TTC549 (cell line): ENCODE measurements around the gene TLK2.

ENCODE experiments used
- FAIRE-seq: peaks from 2 replicates; lab custom pipeline; 2012; peaks lifted over from hg19 to GRCh38; lab: Jason Lieb, UNC

Gene TLK2

DNA sequence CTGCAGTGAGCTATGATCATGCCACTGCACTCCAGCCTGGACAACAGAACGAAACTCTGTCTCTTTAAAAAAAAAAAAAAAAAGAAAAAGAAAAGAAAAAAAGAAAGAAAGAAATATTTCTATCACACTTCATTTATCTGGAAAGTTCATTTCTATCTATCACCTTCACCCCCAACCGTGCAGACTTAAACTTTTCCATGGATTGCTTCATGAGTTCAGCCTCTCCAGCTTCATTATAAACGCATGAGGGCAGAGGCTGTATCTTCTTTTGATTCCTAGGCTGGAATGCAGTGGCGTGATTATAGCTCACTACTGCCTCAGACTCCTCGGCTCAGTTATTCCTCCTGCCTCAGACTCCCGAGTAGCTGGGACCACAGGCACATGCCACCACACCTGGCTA is 177.0 kb downstream of the TLK2 start:
- FAIRE-seq = no peak

DNA sequence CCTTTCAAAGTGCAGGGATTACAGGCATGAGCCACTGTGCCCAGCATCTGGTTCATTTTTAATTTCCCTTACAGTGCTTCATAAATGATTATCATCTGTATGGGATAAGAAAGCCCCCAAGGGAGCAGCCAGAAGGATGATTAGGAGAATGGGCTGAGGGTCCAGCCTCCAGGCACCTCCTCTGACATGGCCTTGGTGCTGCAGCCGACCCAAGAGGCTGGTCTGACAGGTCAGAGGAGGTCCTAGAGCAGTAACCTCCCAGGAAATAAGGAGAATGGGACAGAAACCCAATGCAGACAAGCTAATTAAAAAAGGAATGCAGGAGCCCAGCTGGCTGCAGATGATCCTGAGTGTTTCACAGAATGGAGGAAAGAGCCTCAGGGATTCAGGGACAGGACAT is 177.8 kb downstream of the TLK2 start:
- no peak for FAIRE-seq

- FAIRE-seq = no peak
These were observed 178.6 kb downstream of the TLK2 start for GRCh38 chr17:62657145-62657665.

- FAIRE-seq = no peak
These were observed 179.1 kb downstream of the TLK2 start for GRCh38 chr17:62657690-62658089.

- FAIRE-seq = no peak
These were observed 179.7 kb downstream of the TLK2 start for GRCh38 chr17:62658136-62658920.

GRCh38 chr17:62660629-62661118 is 182.0 kb downstream of the TLK2 start:
- no peak for FAIRE-seq

DNA sequence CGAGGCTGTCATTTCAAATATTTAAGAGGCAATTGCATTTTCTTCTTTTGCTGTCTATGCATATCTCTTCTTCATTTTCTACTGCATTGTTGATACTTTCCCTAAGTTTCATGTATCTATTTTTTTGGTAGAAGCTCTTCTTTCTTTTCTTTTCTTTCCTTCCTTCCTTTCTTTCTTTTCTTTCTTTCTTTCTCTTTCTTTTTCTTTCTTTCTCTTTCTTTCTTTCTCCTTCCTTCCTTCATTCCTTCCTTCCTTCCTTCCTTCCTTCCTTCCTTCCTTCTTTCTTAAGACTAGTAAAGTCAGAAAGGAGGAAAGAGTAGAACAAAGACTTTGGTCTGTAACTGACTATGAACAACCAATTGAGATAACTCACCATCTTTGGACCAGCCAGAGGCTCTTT is 182.7 kb downstream of the TLK2 start:
- no peak for FAIRE-seq

GRCh38 chr17:62662855-62663254 is 184.2 kb downstream of the TLK2 start:
- FAIRE-seq = no peak
